HG02840 (cell line): ENCODE data around the gene PRSS48.
"Not testable (repeated sequence)": the region's sequence is repeated elsewhere in the genome, so short reads cannot be mapped to it uniquely, and the experiment has no call there.

ENCODE experiments used
- ATAC-seq: cut with Tn5 transposase; IDR thresholded peaks from one replicate; pipeline ENCODE4 v1.9.1; 2021; ENCODE audit warnings: mild to moderate bottlenecking, moderate library complexity, moderate number of reproducible peaks; ENCODE audit not compliant: unreplicated experiment, low FRiP score

PRSS48 gene

GRCh38 chr4:151315212-151315886 lies 38.4 kb downstream of the PRSS48 start:
- no peak for ATAC-seq

GRCh38 chr4:151316645-151317044 lies 39.7 kb downstream of the PRSS48 start:
- no peak for ATAC-seq

GRCh38 chr4:151318307-151319006 lies 41.5 kb downstream of the PRSS48 start:
- ATAC-seq = no peak

GRCh38 chr4:151319490-151319889 lies 42.5 kb downstream of the PRSS48 start:
- ATAC-seq = no peak

- ATAC-seq = no peak
Observed at GRCh38 chr4:151321586-151321985, 44.6 kb downstream of the PRSS48 start.

GRCh38 chr4:151322161-151322560 lies 45.2 kb downstream of the PRSS48 start:
- not testable (repeated sequence) for ATAC-seq

GRCh38 chr4:151322570-151322969 lies 45.6 kb downstream of the PRSS48 start:
- ATAC-seq = no peak

GRCh38 chr4:151323667-151324066 lies 46.7 kb downstream of the PRSS48 start:
- ATAC-seq = no peak

- no peak for ATAC-seq
Observed at GRCh38 chr4:151324124-151324751, 47.3 kb downstream of the PRSS48 start.

GRCh38 chr4:151324752-151325110 lies 47.8 kb downstream of the PRSS48 start:
- no peak for ATAC-seq

GRCh38 chr4:151325111-151325948 lies 48.4 kb downstream of the PRSS48 start, which contains the start of gene SH3D19:
Gene SH3D19, minus strand, starts transcription at chr4:151325605. Its CDS starts 253 bp downstream, at chr4:151325352.
- ATAC-seq = no peak

- ATAC-seq = no peak
Observed at GRCh38 chr4:151325949-151326246, 48.9 kb downstream of the PRSS48 start.

- no peak for ATAC-seq
Observed at GRCh38 chr4:151329217-151330007, 52.5 kb downstream of the PRSS48 start.

- no peak for ATAC-seq
Observed at GRCh38 chr4:151331276-151332042, 54.5 kb downstream of the PRSS48 start.

- no peak for ATAC-seq
Observed at GRCh38 chr4:151339467-151339866, 62.5 kb downstream of the PRSS48 start.

GRCh38 chr4:151340751-151341385 lies 63.9 kb downstream of the PRSS48 start:
- no peak for ATAC-seq
